DOHH2 (cell line): Measurements from ENCODE around the gene FOXC2.

Experiments used
- H3F3A ChIP-seq: fragments of 200-600 bp; sonication (generic), shearing (Covaris generic); 2 replicates; pipeline ENCODE4 v1.6.0; 2016; ENCODE audit warnings: antibody characterized with exemption, mild to moderate bottlenecking; ENCODE audit not compliant: control insufficient read depth, insufficient read depth
- H3K27ac ChIP-seq: fragments of 200-600 bp; sonication (generic); 2 replicates; pipeline ENCODE4 v1.5.1; 2014; ENCODE audit warnings: low read depth, mild to moderate bottlenecking, low read length, moderate library complexity
- H3K27me3 ChIP-seq: fragments of 200-600 bp; sonication (generic); 2 replicates; pipeline ENCODE4 v1.6.1; 2014; ENCODE audit warnings: mild to moderate bottlenecking, low read length, mixed read lengths; ENCODE audit not compliant: control insufficient read depth
- H3K36me3 ChIP-seq: fragments of 200-600 bp; sonication (generic); 2 replicates; pipeline ENCODE4 v1.6.1; 2014; ENCODE audit warnings: mild to moderate bottlenecking, low read length, moderate library complexity, mixed read lengths; ENCODE audit not compliant: control insufficient read depth
- H3K4me1 ChIP-seq: fragments of 200-600 bp; sonication (generic); 2 replicates; pipeline ENCODE4 v1.6.1; 2014; ENCODE audit warnings: mild to moderate bottlenecking, low read length, mixed read lengths; ENCODE audit not compliant: control insufficient read depth
- H3K4me2 ChIP-seq: fragments of 200-600 bp; sonication (generic); 2 replicates; pipeline ENCODE4 v1.6.0; 2014; ENCODE audit warnings: mild to moderate bottlenecking, low read length, moderate library complexity
- H3K4me3 ChIP-seq: fragments of 200-600 bp; sonication (generic); 2 replicates; pipeline ENCODE4 v1.5.1; 2014; ENCODE audit warnings: mild to moderate bottlenecking, low read length, mixed read lengths
- H3K79me2 ChIP-seq: fragments of 200-600 bp; sonication (generic); 2 replicates; pipeline ENCODE4 v1.6.1; 2014; ENCODE audit warnings: mild to moderate bottlenecking, low read length, mixed read lengths; ENCODE audit not compliant: control insufficient read depth
- H3K9me2 ChIP-seq: fragments of 200-600 bp; sonication (generic); replicated peaks from 2 replicates; pipeline ENCODE4 v1.6.1; 2014; ENCODE audit warnings: mild to moderate bottlenecking, low read length, mixed read lengths; ENCODE audit not compliant: control insufficient read depth
- H3K9me3 ChIP-seq: fragments of 200-600 bp; sonication (generic); 2 replicates; pipeline ENCODE4 v1.6.1; 2014; ENCODE audit warnings: antibody characterized with exemption, low read length, mixed read lengths; ENCODE audit not compliant: control insufficient read depth, insufficient read depth
- H4K20me1 ChIP-seq: fragments of 200-600 bp; sonication (generic); 2 replicates; pipeline ENCODE4 v1.6.0; 2014; ENCODE audit warnings: low read depth, mild to moderate bottlenecking, antibody characterized with exemption, low read length, moderate library complexity; ENCODE audit not compliant: control insufficient read depth, insufficient read depth
- EZH2phosphoT487 ChIP-seq: fragments of 200-600 bp; sonication (generic); IDR thresholded peaks from 2 replicates; pipeline ENCODE4 v1.6.1; 2017; ENCODE audit warnings: borderline replicate concordance, mild to moderate bottlenecking, antibody characterized with exemption, low read length, moderate library complexity, mixed read lengths
- TF ChIP-seq, protein P1 (sequence below): fragments of 200-600 bp; sonication (generic); IDR thresholded peaks from one replicate; pipeline ENCODE4 v1.5.1; 2014; ENCODE audit warnings: antibody characterized with exemption, mild to moderate bottlenecking, low read depth, low read length; ENCODE audit not compliant: poor library complexity, severe bottlenecking

The FOXC2 gene

DNA sequence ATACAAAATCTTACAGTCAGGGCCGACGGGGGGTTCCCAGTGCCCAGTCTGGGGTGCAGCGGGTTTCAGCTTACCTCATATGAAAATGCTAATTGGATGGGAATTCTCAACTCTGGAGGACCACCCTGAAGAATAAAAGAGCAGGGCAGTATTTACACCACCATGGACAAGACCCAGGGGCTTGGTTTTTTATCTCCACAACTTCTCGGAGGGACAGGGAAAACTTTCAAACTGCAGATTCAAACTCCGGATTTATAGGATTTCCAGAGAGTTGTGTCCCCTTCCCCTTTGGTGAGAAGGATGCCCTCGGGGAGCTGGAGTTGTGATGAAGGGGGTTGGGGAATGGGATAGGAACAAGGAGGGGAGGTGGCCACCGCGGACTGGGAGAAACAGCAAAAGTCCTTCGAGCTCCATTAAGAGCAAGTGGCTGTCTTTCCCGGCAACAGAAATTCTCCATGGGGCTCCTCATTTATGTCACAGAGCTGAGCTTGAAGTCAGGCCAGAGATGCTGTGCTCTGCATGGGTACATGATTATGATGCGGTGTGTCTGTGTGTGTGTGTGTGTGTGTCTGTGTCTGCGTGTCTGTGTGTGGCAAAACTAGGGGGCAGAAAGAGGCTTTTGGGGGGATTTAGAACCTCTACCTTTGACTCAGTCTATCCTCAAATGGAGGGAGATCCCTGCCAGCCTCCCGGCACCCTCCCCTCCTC, 27.4 kb downstream of the FOXC2 start:
- Histone ChIP-seq H3K79me2 (no peaks in the 10 kb centered on the region), H3K4me3 (no peak overlapping the region), H4K20me1 (no peaks in the 10 kb centered on the region), H3K36me3 (no peaks in the 10 kb centered on the region), H3K27me3 (peaks cover 13% of the 10 kb centered on the region), H3K9me2 (no peaks in the 10 kb centered on the region), H3F3A (no peaks in the 10 kb centered on the region), H3K27ac (no peak overlapping the region), H3K4me1 (no peaks in the 10 kb centered on the region), H3K9me3 (no peaks in the 10 kb centered on the region), H3K4me2 (no peak overlapping the region)
- TF ChIP-seq, protein P1, sequence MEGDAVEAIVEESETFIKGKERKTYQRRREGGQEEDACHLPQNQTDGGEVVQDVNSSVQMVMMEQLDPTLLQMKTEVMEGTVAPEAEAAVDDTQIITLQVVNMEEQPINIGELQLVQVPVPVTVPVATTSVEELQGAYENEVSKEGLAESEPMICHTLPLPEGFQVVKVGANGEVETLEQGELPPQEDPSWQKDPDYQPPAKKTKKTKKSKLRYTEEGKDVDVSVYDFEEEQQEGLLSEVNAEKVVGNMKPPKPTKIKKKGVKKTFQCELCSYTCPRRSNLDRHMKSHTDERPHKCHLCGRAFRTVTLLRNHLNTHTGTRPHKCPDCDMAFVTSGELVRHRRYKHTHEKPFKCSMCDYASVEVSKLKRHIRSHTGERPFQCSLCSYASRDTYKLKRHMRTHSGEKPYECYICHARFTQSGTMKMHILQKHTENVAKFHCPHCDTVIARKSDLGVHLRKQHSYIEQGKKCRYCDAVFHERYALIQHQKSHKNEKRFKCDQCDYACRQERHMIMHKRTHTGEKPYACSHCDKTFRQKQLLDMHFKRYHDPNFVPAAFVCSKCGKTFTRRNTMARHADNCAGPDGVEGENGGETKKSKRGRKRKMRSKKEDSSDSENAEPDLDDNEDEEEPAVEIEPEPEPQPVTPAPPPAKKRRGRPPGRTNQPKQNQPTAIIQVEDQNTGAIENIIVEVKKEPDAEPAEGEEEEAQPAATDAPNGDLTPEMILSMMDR: no peak
- no peak for TF ChIP-seq EZH2phosphoT487

DNA sequence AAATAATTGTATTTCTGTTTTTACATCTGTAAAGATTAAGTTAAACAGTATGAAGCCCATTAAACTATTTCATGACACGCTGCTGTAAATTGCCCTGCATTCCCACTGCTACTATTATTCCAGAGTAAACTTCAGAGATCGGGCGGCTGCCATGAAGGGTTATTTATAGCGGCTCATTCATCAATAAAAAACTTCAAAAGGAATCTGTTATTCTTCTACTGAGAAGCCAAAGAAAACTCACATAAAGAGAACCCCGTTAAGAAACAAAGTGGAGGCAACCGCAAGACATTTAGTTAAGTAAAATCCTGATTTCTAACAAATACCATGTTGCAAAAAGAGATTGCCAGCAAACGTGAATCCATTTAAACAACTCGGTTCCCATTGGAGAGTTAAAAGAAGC, 28.1 kb downstream of the FOXC2 start:
- H3K9me2 ChIP-seq: no peaks in the 10 kb centered on the region
- H3K4me3 ChIP-seq: no peak overlapping the region
- no peaks in the 10 kb centered on the region for H3K79me2 ChIP-seq
- H3K9me3 ChIP-seq: no peaks in the 10 kb centered on the region
- H3K27me3 ChIP-seq: peaks cover 13% of the 10 kb centered on the region
- H4K20me1 ChIP-seq: no peaks in the 10 kb centered on the region
- H3K36me3 ChIP-seq: no peaks in the 10 kb centered on the region
- H3F3A ChIP-seq: no peaks in the 10 kb centered on the region
- no peak overlapping the region for H3K4me2 ChIP-seq
- H3K4me1 ChIP-seq: no peaks in the 10 kb centered on the region
- H3K27ac ChIP-seq: no peak overlapping the region
- TF ChIP-seq, protein P1: no peak
- TF ChIP-seq EZH2phosphoT487: no peak

DNA sequence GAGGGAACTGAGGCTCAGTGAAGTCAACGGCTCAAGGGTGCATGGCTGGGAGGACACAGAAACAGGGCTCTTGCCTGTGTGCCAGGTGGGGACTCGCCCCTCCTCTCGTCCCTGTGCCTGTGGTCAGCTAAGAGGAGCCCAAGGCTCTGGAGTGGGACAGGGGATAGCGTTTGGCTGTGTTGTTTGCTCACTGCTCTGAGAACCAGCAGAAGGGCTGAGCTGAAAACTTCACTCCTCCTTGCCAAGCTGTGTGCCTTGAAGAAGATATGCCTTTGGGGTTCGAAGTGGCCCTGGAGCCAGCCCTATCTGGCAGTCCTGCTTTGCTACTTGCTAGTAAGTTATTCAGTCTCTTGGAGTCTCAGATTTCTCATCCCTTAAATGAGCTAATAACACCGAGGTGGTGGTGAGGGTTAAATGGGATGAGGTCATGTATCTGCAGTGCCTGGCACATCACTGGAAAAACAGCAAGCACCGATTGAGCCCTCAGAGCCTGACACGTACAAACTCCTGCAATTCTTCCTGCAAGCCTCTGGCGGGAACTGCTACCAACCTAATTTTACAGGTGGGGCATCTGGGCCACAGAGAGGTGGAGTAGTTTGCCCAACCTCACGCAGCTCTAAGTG, 29.5 kb downstream of the FOXC2 start:
- Histone ChIP-seq H3K9me2 (no peaks in the 10 kb centered on the region), H4K20me1 (no peaks in the 10 kb centered on the region), H3K36me3 (no peaks in the 10 kb centered on the region), H3K4me1 (no peaks in the 10 kb centered on the region), H3F3A (no peaks in the 10 kb centered on the region), H3K27me3 (peaks cover 13% of the 10 kb centered on the region), H3K27ac (no peak overlapping the region), H3K79me2 (no peaks in the 10 kb centered on the region), H3K4me2 (no peak overlapping the region), H3K4me3 (no peak overlapping the region), H3K9me3 (no peaks in the 10 kb centered on the region)
- TF ChIP-seq, protein P1: no peak
- TF ChIP-seq EZH2phosphoT487: no peak
